SK-N-SH (cell line): Measurements from ENCODE around the gene ST7. TPM values are rescaled to one million over a fixed set of nuclear protein-coding genes. Genes with fewer than 3 reads are reported as not detected.

Experiments
- CTCF ChIA-PET: fragments of 300-600, 350-600 bp; formaldehyde crosslinking; extraction: SDS; loops from one replicate; lab custom pipeline; 2021; lab: Yijun Ruan, JAX
- POLR2A ChIA-PET: fragments of 350-600 bp; sonication (Branson Sonifier 250); formaldehyde crosslinking; extraction: SDS; loops from one replicate; lab custom pipeline; 2020; ENCODE audit warnings: antibody characterized with exemption, inconsistent platforms; lab: Yijun Ruan, JAX
- DNase-seq: peaks from one replicate; pipeline ENCODE4 v3.0.0; 2012
- H2AFZ ChIP-seq: fragments of 200-600 bp; sonication (generic); 2 replicates; pipeline ENCODE4 v1.8.1; 2016; ENCODE audit warnings: antibody characterized with exemption, mild to moderate bottlenecking, low read depth
- H3F3A ChIP-seq: fragments of 200-600 bp; sonication (generic); replicated peaks from 2 replicates; pipeline ENCODE3; 2016; ENCODE audit warnings: antibody characterized with exemption, mild to moderate bottlenecking; ENCODE audit not compliant: insufficient read depth
- H3K27ac ChIP-seq, 2 experiments: fragments of 200-500 bp in 1 of 2; fragments of 200-600 bp in 1 of 2; sonication (Bioruptor generic) in 1 of 2; sonication (generic), shearing (Covaris generic) in 1 of 2; 2 replicates each; pipeline versions ENCODE4 v1.5.1 to v1.6.1; 2014 to 2016; ENCODE audit warnings: low read depth in 2 of 2, inconsistent platforms in 1 of 2, low read length in 1 of 2, mild to moderate bottlenecking in 1 of 2, mixed read lengths in 1 of 2
- H3K27me3 ChIP-seq: fragments of 200-600 bp; sonication (generic), shearing (Covaris generic); 2 replicates; pipeline ENCODE4 v1.6.1; 2016; ENCODE audit warnings: mixed run types; ENCODE audit not compliant: insufficient read depth
- H3K36me3 ChIP-seq, 2 experiments: fragments of 200-500 bp in 1 of 2; fragments of 200-600 bp in 1 of 2; sonication (Bioruptor generic) in 1 of 2; sonication (generic) in 1 of 2; replicated peaks in 1 of 2; 2 replicates each; pipeline versions ENCODE3 to v1.5.1; 2014 to 2016; ENCODE audit warnings: low read length in 1 of 2, mild to moderate bottlenecking in 1 of 2; ENCODE audit not compliant: insufficient read depth in 2 of 2, control insufficient read depth in 1 of 2
- H3K4me1 ChIP-seq, 2 experiments: fragments of 200-500 bp in 1 of 2; fragments of 200-600 bp in 1 of 2; sonication (Bioruptor generic) in 1 of 2; sonication (generic), shearing (Covaris generic) in 1 of 2; 2 replicates each; pipeline versions ENCODE4 v1.5.1 to v1.6.1; 2014 to 2016; ENCODE audit warnings: low read depth in 1 of 2, low read length in 1 of 2, mixed run types in 1 of 2; ENCODE audit not compliant: insufficient read depth in 2 of 2, control insufficient read depth in 1 of 2
- H3K4me2 ChIP-seq: fragments of 200-600 bp; sonication (generic), shearing (Covaris generic); 2 replicates; pipeline ENCODE4 v1.6.1; 2017; ENCODE audit warnings: mixed run types
- H3K4me3 ChIP-seq, 2 experiments: fragments of 200-500 bp in 1 of 2; fragments of 200-600 bp in 1 of 2; sonication (Bioruptor generic) in 1 of 2; sonication (generic), shearing (Covaris generic) in 1 of 2; 2 replicates each; pipeline versions ENCODE4 v1.5.1 to v1.8.1; 2014 to 2016; ENCODE audit warnings: low read depth in 2 of 2, inconsistent platforms in 1 of 2, low read length in 1 of 2, mild to moderate bottlenecking in 1 of 2, mixed read lengths in 1 of 2, moderate library complexity in 1 of 2
- H3K79me2 ChIP-seq: fragments of 200-600 bp; sonication (generic); 2 replicates; pipeline ENCODE4 v1.8.1; 2017; ENCODE audit warnings: mild to moderate bottlenecking; ENCODE audit not compliant: insufficient read depth
- H3K9ac ChIP-seq: fragments of 200-600 bp; sonication (generic); 2 replicates; pipeline ENCODE4 v1.6.1; 2017; ENCODE audit warnings: mixed run types
- H3K9me2 ChIP-seq: fragments of 200-600 bp; sonication (generic); 2 replicates; pipeline ENCODE4 v1.6.1; 2017; ENCODE audit warnings: mixed run types
- H3K9me3 ChIP-seq: fragments of 200-600 bp; sonication (generic); 2 replicates; pipeline ENCODE4 v1.6.1; 2017; ENCODE audit warnings: mixed run types, mild to moderate bottlenecking, moderate library complexity
- H4K20me1 ChIP-seq: fragments of 200-600 bp; sonication (generic); 2 replicates; pipeline ENCODE4 v1.6.1; 2017; ENCODE audit warnings: mild to moderate bottlenecking, mixed run types; ENCODE audit not compliant: insufficient read depth
- CHD2 ChIP-seq: fragments of 150-350 bp; IDR thresholded peaks from 2 replicates; pipeline ENCODE4 v1.6.1; 2018; ENCODE audit warnings: low read length; ENCODE audit not compliant: partially characterized antibody
- EP300 ChIP-seq, 2 experiments: IDR thresholded peaks; 2 replicates each; pipeline versions ENCODE4 v1.4.0 to v1.6.1; 2012; ENCODE audit warnings: borderline replicate concordance in 1 of 2, low read depth in 1 of 2, low read length in 1 of 2
- EZH2phosphoT487 ChIP-seq: fragments of 200-600 bp; sonication (generic); IDR thresholded peaks from 2 replicates; pipeline ENCODE4 v1.6.1; 2017; ENCODE audit warnings: low read depth, mixed run types, mild to moderate bottlenecking, antibody characterized with exemption, moderate library complexity, borderline replicate concordance
- FOSL2 ChIP-seq: IDR thresholded peaks from 2 replicates; pipeline ENCODE4 v1.4.0; 2012; ENCODE audit warnings: low read depth, mild to moderate bottlenecking, moderate library complexity, borderline replicate concordance
- FOXJ3 ChIP-seq: sonication (generic); formaldehyde crosslinking; IDR thresholded peaks from 2 replicates; pipeline ENCODE4 v1.5.1; 2020; ENCODE audit warnings: mild to moderate bottlenecking, missing genetic modification reagents
- GABPA ChIP-seq: IDR thresholded peaks from 2 replicates; pipeline ENCODE4 v1.4.0; 2012; ENCODE audit warnings: low read depth, mild to moderate bottlenecking
- GATA2 ChIP-seq: sonication (generic); formaldehyde crosslinking; IDR thresholded peaks from 2 replicates; pipeline ENCODE4 v1.5.0; 2020; ENCODE audit warnings: mild to moderate bottlenecking, missing genetic modification reagents
- MEF2A ChIP-seq: IDR thresholded peaks from 2 replicates; pipeline ENCODE4 v1.4.0; 2012; ENCODE audit warnings: low read depth, borderline replicate concordance
- MXI1 ChIP-seq: IDR thresholded peaks from 2 replicates; pipeline ENCODE4 v1.6.1; 2012; ENCODE audit warnings: mild to moderate bottlenecking, low read depth, low read length, improper control_type of control experiment
- RAD21 ChIP-seq: IDR thresholded peaks from 2 replicates; pipeline ENCODE4 v1.6.1; 2012; ENCODE audit warnings: mild to moderate bottlenecking, low read length
- RCOR1 ChIP-seq: fragments of 150-350 bp; IDR thresholded peaks from 2 replicates; pipeline ENCODE4 v1.6.1; 2017; ENCODE audit warnings: antibody characterized with exemption, low read length
- SIN3A ChIP-seq: IDR thresholded peaks from 2 replicates; pipeline ENCODE4 v1.6.1; 2012; ENCODE audit warnings: low read depth, mild to moderate bottlenecking, low read length, moderate library complexity, borderline replicate concordance
- TCF12 ChIP-seq: IDR thresholded peaks from 2 replicates; pipeline ENCODE4 v1.4.0; 2012
- TEAD4 ChIP-seq: IDR thresholded peaks from 2 replicates; pipeline ENCODE4 v1.4.0; 2012; ENCODE audit warnings: mild to moderate bottlenecking, borderline replicate concordance; ENCODE audit not compliant: insufficient read depth
- WGBS: methylation state at CpG from one replicate; pipeline ENCODE4 v1.1.6; 2017; ENCODE audit warnings: low lambda C conversion rate; 5-methylcytosine and 5-hydroxymethylcytosine counted together
- polyA plus RNA-seq, 3 experiments: library from polyadenylated mRNA; depleted of rRNA; stranded (reverse); fragments of >200 nt; gene quantifications; 2 replicates each; pipeline ENCODE4 v1.2.3, GENCODE V29; 2012
- TF ChIP-seq, protein P1 (sequence below): IDR thresholded peaks from 2 replicates; pipeline ENCODE4 v1.6.1; 2012; ENCODE audit warnings: mild to moderate bottlenecking, low read depth, low read length, moderate library complexity
- TF ChIP-seq, protein P2 (sequence below): fragments of 150-350 bp; IDR thresholded peaks from 2 replicates; pipeline ENCODE4 v1.6.1; 2017; ENCODE audit warnings: antibody characterized with exemption, low read length, low read depth, borderline replicate concordance
- TF ChIP-seq, protein P3 (sequence below): IDR thresholded peaks from 2 replicates; pipeline ENCODE4 v1.4.0; 2012; ENCODE audit warnings: low read depth, borderline replicate concordance

ST7 gene
- polyA plus RNA-seq, 1 of the 3 experiments (the other 2 are of a cell fraction), result 23.5 TPM

DNA sequence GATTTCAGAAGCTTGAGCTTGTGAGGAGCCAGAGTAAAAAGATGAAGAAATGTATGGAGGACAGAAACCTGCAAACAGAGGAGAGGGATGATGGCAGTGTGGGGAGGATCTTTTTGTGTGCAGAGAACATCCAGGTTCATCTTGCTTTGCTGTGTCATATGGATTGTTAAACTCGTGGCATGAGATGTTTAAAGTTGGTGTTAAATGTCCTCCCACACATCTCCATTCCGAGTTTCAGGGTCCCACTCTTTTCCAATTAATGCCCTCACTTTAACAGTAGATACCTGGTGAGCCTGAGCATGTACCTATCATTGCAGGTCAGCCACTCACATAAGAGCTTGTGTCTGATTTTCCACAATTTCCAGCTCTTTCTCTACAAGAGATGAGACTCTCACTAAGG lies 147.7 kb downstream of the ST7 start:
- H3K4me2 ChIP-seq, result no peak overlapping the region
- no peaks in the 10 kb centered on the region for H3K9me2 ChIP-seq
- no peaks in the 10 kb centered on the region for H3K9me3 ChIP-seq
- 86% methylated on average over 2 of the region's 2 CpGs for WGBS
- H3K4me1 ChIP-seq, result peaks cover 4 to 9% of the 10 kb centered on the region in 2 experiments; a peak in 3 of 4 replicates
- no peak overlapping the region for H2AFZ ChIP-seq
- POLR2A ChIA-PET, result no interaction called here
- no peaks in the 10 kb centered on the region for H4K20me1 ChIP-seq
- H3K27me3 ChIP-seq, result no peaks in the 10 kb centered on the region
- H3K79me2 ChIP-seq, result peaks cover 6% of the 10 kb centered on the region
- no peak for DNase-seq
- CTCF ChIA-PET, result interaction anchor here (0.6 to 1.5 kb wide), 5 partner anchors 14 to 112 kb away, joined by 3 read pairs; no protein-coding TSS in a partner anchor
- H3K4me3 ChIP-seq, result no peak overlapping the region
- no peak overlapping the region for H3K27ac ChIP-seq
- TF ChIP-seq TEAD4, result no peak
- TF ChIP-seq GATA2 (CRISPR knock-in tag), result no peak
- TF ChIP-seq RCOR1, result no peak
- TF ChIP-seq, protein P1, sequence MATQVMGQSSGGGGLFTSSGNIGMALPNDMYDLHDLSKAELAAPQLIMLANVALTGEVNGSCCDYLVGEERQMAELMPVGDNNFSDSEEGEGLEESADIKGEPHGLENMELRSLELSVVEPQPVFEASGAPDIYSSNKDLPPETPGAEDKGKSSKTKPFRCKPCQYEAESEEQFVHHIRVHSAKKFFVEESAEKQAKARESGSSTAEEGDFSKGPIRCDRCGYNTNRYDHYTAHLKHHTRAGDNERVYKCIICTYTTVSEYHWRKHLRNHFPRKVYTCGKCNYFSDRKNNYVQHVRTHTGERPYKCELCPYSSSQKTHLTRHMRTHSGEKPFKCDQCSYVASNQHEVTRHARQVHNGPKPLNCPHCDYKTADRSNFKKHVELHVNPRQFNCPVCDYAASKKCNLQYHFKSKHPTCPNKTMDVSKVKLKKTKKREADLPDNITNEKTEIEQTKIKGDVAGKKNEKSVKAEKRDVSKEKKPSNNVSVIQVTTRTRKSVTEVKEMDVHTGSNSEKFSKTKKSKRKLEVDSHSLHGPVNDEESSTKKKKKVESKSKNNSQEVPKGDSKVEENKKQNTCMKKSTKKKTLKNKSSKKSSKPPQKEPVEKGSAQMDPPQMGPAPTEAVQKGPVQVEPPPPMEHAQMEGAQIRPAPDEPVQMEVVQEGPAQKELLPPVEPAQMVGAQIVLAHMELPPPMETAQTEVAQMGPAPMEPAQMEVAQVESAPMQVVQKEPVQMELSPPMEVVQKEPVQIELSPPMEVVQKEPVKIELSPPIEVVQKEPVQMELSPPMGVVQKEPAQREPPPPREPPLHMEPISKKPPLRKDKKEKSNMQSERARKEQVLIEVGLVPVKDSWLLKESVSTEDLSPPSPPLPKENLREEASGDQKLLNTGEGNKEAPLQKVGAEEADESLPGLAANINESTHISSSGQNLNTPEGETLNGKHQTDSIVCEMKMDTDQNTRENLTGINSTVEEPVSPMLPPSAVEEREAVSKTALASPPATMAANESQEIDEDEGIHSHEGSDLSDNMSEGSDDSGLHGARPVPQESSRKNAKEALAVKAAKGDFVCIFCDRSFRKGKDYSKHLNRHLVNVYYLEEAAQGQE, result no peak
- no peak for TF ChIP-seq RAD21
- H3K36me3 ChIP-seq, result peaks cover 0 to 10% of the 10 kb centered on the region in 2 experiments
- H3K9ac ChIP-seq, result no peak overlapping the region
- peaks cover 19% of the 10 kb centered on the region for H3F3A ChIP-seq

DNA sequence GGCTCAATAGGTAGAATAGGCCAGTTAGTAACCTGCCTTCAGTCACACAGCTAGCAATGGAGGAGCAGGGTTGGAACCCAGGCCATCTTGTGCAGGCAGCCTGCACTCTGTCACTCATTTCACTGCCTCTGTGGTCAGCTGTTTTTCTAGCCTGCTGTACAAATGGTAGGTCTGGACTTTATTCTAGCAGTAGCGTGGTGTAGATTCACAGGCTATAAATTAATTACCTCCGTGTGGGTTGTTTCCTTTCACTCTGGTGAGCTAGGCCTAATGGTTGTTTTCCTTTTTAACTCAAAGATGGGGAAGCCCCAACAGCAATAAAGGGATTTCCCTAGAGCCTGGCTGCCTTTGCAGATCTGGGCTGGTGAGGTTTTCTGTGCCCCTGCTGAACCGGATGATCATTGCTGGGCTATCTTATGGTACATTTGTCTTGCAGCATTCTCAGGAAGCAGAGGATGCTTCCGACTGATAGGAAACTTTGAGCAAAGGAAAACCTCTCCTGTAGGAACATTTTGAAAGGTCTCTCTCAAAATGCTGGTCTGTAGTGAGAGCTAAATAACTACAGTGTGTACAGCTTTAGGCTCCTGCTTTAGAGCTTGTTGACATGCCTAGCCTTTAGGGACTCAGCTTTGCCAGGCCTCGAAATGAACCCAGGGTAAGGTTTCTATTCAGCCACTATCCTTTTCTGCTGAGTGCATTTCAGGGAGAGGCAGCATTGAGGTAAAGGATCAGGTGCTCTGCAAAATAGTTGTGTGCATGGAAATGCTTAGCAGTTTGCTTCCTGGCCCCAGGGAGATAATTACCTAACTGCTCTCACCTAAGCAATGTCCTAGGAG lies 157.4 kb downstream of the ST7 start:
- WGBS, result 51% methylated on average over 5 of the region's 5 CpGs
- no peaks in the 10 kb centered on the region for H4K20me1 ChIP-seq
- POLR2A ChIA-PET, result interaction anchor here (0.6 to 1.4 kb wide), 3 partner anchors 48 to 137 kb away, joined by 3 to 5 read pairs (median 3); no protein-coding TSS in a partner anchor

More for the DNA sequence above, 157.4 kb downstream of the ST7 start:
- peak; percentile 93 for TF ChIP-seq FOXJ3 (CRISPR knock-in tag)
- TF ChIP-seq FOSL2, result no peak
- TF ChIP-seq, protein P2, sequence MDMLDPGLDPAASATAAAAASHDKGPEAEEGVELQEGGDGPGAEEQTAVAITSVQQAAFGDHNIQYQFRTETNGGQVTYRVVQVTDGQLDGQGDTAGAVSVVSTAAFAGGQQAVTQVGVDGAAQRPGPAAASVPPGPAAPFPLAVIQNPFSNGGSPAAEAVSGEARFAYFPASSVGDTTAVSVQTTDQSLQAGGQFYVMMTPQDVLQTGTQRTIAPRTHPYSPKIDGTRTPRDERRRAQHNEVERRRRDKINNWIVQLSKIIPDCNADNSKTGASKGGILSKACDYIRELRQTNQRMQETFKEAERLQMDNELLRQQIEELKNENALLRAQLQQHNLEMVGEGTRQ, result no peak
- TF ChIP-seq MXI1, result no peak; the same call in none of the 2 replicates
- TF ChIP-seq RAD21, result peak; percentile 27; the same call in 1 of the 2 replicates
- TF ChIP-seq EZH2phosphoT487, result no peak
- TF ChIP-seq EP300 (IDR thresholded peaks at IDR 0.05; ENCODE audit: borderline replicate concordance in 1 of 2, low read depth in 1 of 2, low read length in 1 of 2), result peak in 1 of 2 experiments; percentile 91; a peak in 2 of 4 replicates
- TF ChIP-seq MEF2A, result no peak
- no peak for TF ChIP-seq GABPA
- TF ChIP-seq RCOR1, result peak; percentile 83
- TF ChIP-seq TCF12, result peak; percentile 54; the same call in 1 of the 2 replicates
- TF ChIP-seq, protein P3, sequence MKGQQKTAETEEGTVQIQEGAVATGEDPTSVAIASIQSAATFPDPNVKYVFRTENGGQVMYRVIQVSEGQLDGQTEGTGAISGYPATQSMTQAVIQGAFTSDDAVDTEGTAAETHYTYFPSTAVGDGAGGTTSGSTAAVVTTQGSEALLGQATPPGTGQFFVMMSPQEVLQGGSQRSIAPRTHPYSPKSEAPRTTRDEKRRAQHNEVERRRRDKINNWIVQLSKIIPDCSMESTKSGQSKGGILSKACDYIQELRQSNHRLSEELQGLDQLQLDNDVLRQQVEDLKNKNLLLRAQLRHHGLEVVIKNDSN, result no peak
- peak; percentile 88 for TF ChIP-seq CHD2
- TF ChIP-seq GATA2 (CRISPR knock-in tag), result peak; percentile 50; the same call in 1 of the 2 replicates
- TF ChIP-seq SIN3A, result 0 out of 2 replicates have a peak, but pooled peaks have one; percentile 21
- TF ChIP-seq, all 33 proteins: peak for 8
- Histone ChIP-seq H2AFZ (no peak overlapping the region), H3K27me3 (no peaks in the 10 kb centered on the region), H3K27ac (peak overlapping the region in 1 of 2 experiments; percentile 94; a peak in 3 of 4 replicates), H3K9me3 (no peaks in the 10 kb centered on the region), H3K4me2 (no peak overlapping the region), H3F3A (no peaks in the 10 kb centered on the region), H3K9me2 (no peaks in the 10 kb centered on the region), H3K4me3 (no peak overlapping the region; a peak in 1 of 4 replicates), H3K9ac (no peak overlapping the region), H3K79me2 (peaks cover 6% of the 10 kb centered on the region; the same call in 1 of the 2 replicates), H3K4me1 (peaks cover 5 to 24% of the 10 kb centered on the region in 2 experiments; a peak in 3 of 4 replicates), H3K36me3 (peaks cover 0 to 3% of the 10 kb centered on the region in 2 experiments)
- peak; percentile 80 for DNase-seq
- CTCF ChIA-PET, result interaction anchor here (0.9 to 3.3 kb wide), 14 partner anchors 13 to 181 kb away, joined by 3 to 25 read pairs (median 4); no protein-coding TSS in a partner anchor
